Measurements from ENCODE around the gene CUTA.

GRCh38 chr6:33452496-33452895 lies 34.6 kb upstream of the CUTA start:
- no peak for TF ChIP-seq POLR2A (IDR thresholded peaks at IDR 0.05)
- TF ChIP-seq, protein P1, sequence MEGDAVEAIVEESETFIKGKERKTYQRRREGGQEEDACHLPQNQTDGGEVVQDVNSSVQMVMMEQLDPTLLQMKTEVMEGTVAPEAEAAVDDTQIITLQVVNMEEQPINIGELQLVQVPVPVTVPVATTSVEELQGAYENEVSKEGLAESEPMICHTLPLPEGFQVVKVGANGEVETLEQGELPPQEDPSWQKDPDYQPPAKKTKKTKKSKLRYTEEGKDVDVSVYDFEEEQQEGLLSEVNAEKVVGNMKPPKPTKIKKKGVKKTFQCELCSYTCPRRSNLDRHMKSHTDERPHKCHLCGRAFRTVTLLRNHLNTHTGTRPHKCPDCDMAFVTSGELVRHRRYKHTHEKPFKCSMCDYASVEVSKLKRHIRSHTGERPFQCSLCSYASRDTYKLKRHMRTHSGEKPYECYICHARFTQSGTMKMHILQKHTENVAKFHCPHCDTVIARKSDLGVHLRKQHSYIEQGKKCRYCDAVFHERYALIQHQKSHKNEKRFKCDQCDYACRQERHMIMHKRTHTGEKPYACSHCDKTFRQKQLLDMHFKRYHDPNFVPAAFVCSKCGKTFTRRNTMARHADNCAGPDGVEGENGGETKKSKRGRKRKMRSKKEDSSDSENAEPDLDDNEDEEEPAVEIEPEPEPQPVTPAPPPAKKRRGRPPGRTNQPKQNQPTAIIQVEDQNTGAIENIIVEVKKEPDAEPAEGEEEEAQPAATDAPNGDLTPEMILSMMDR (IDR thresholded peaks at IDR 0.05): no peak
